G401.6 (cell line): Measurements from ENCODE around the gene PCK1.

Experiments used
- FAIRE-seq: peaks from 2 replicates; lab custom pipeline; 2012; peaks lifted over from hg19 to GRCh38; lab: Jason Lieb, UNC

The PCK1 gene

GRCh38 chr20:57605878-57606277, 45.0 kb downstream of the PCK1 start:
- no peak for FAIRE-seq

- FAIRE-seq = no peak
These were observed 47.6 kb downstream of the PCK1 start for GRCh38 chr20:57608516-57608915.

GRCh38 chr20:57609086-57609841, 48.4 kb downstream of the PCK1 start:
- no peak for FAIRE-seq

- FAIRE-seq = no peak
These were observed 48.9 kb downstream of the PCK1 start for GRCh38 chr20:57609842-57610167.

GRCh38 chr20:57610261-57610952, 49.5 kb downstream of the PCK1 start:
- FAIRE-seq = no peak

- FAIRE-seq = no peak
These were observed 50.8 kb downstream of the PCK1 start for GRCh38 chr20:57611586-57612311.

- no peak for FAIRE-seq
These were observed 51.5 kb downstream of the PCK1 start for GRCh38 chr20:57612436-57612835.

- no peak for FAIRE-seq
These were observed 52.0 kb downstream of the PCK1 start for GRCh38 chr20:57612916-57613315.

- no peak for FAIRE-seq
These were observed 52.6 kb downstream of the PCK1 start for GRCh38 chr20:57613481-57613921.

GRCh38 chr20:57614490-57615444, 53.9 kb downstream of the PCK1 start:
- FAIRE-seq = no peak

- no peak for FAIRE-seq
These were observed 54.5 kb downstream of the PCK1 start for GRCh38 chr20:57615445-57615811.

GRCh38 chr20:57616143-57616951, 55.4 kb downstream of the PCK1 start:
- FAIRE-seq = no peak

GRCh38 chr20:57617079-57617795, 56.3 kb downstream of the PCK1 start:
- FAIRE-seq = no peak
